Measurements from ENCODE around the gene DIRAS2.

Gene DIRAS2

GRCh38 chr9:90593646-90594045, 49.0 kb downstream of the DIRAS2 start:
- Histone ChIP-seq H3K27ac (no peak overlapping the region), H3K4me3 (no peak overlapping the region)
- DNase-seq (ENCODE audit: low spot score): no peak
- TF ChIP-seq CTCF (IDR thresholded peaks at IDR 0.05): no peak

GRCh38 chr9:90580576-90580975, 62.0 kb downstream of the DIRAS2 start:
- no peak for TF ChIP-seq CTCF (IDR thresholded peaks at IDR 0.05)
- DNase-seq (ENCODE audit: low spot score): no peak
- H3K27ac ChIP-seq: no peak overlapping the region
- no peak overlapping the region for H3K4me3 ChIP-seq

GRCh38 chr9:90579181-90579580, 63.4 kb downstream of the DIRAS2 start:
- no peak for TF ChIP-seq CTCF (IDR thresholded peaks at IDR 0.05)
- Histone ChIP-seq H3K27ac (no peak overlapping the region), H3K4me3 (no peak overlapping the region)
- no peak for DNase-seq (ENCODE audit: low spot score)

GRCh38 chr9:90578126-90578815, 64.4 kb downstream of the DIRAS2 start:
- DNase-seq (ENCODE audit: low spot score): no peak
- H3K4me3 ChIP-seq: no peak overlapping the region
- no peak for TF ChIP-seq CTCF (IDR thresholded peaks at IDR 0.05)
- H3K27ac ChIP-seq: no peak overlapping the region

- no peak for TF ChIP-seq CTCF (IDR thresholded peaks at IDR 0.05)
- H3K4me3 ChIP-seq: no peak overlapping the region
- no peak for DNase-seq (ENCODE audit: low spot score)
- no peak overlapping the region for H3K27ac ChIP-seq
Measured at GRCh38 chr9:90569511-90569910, 73.1 kb downstream of the DIRAS2 start.

- no peak overlapping the region for H3K4me3 ChIP-seq
- DNase-seq (ENCODE audit: low spot score): no peak
- no peak for TF ChIP-seq CTCF (IDR thresholded peaks at IDR 0.05)
- H3K27ac ChIP-seq: no peak overlapping the region
Measured at GRCh38 chr9:90568667-90569066, 74.0 kb downstream of the DIRAS2 start.

- TF ChIP-seq CTCF (IDR thresholded peaks at IDR 0.05): no peak
- no peak for DNase-seq (ENCODE audit: low spot score)
- H3K27ac ChIP-seq: no peak overlapping the region
- no peak overlapping the region for H3K4me3 ChIP-seq
Measured at GRCh38 chr9:90562229-90562628, 80.4 kb downstream of the DIRAS2 start.
